HepG2 (cell line): Measurements from ENCODE around the gene FAM222B. TPM values are rescaled to one million over a fixed set of nuclear protein-coding genes. Genes with fewer than 3 reads are reported as not detected.

Experiments
- CREM ChIP-seq, 2 experiments: sonication (generic) in 1 of 2; formaldehyde crosslinking in 1 of 2; IDR thresholded peaks; 2 replicates each; pipeline versions ENCODE4 v1.4.0 to v1.6.1; 2016 to 2020; ENCODE audit warnings: antibody characterized with exemption in 1 of 2, mild to moderate bottlenecking in 1 of 2, missing genetic modification reagents in 1 of 2
- DNMT3B ChIP-seq: conservative IDR thresholded peaks from 2 replicates; pipeline ENCODE4 v1.6.1; 2016; ENCODE audit warnings: missing biosample characterization, control low read depth
- MLXIP ChIP-seq: sonication (generic); formaldehyde crosslinking; IDR thresholded peaks from 2 replicates; pipeline ENCODE4 v1.9.0; 2021; ENCODE audit warnings: missing genetic modification reagents, borderline replicate concordance
- MXD1 ChIP-seq: sonication (generic); formaldehyde crosslinking; IDR thresholded peaks from 2 replicates; pipeline ENCODE4 v1.4.0; 2020; ENCODE audit warnings: mild to moderate bottlenecking, missing genetic modification reagents
- MYNN ChIP-seq: sonication (generic); formaldehyde crosslinking; IDR thresholded peaks from 2 replicates; pipeline ENCODE4 v1.4.0; 2020; ENCODE audit warnings: mild to moderate bottlenecking, low read depth, missing genetic modification reagents
- PRMT3 ChIP-seq: sonication (generic); formaldehyde crosslinking; IDR thresholded peaks from 2 replicates; pipeline ENCODE4 v1.8.1; 2022; ENCODE audit warnings: low read depth, mild to moderate bottlenecking, moderate library complexity, missing genetic modification reagents, borderline replicate concordance
- RAD21 ChIP-seq: fragments of 450-650 bp; formaldehyde crosslinking; IDR thresholded peaks from 2 replicates; pipeline ENCODE4 v1.5.0; 2020; ENCODE audit warnings: mild to moderate bottlenecking
- SKI ChIP-seq: fragments of 450-650 bp; IDR thresholded peaks from one replicate; pipeline ENCODE4 v1.6.1; 2018; ENCODE audit warnings: mild to moderate bottlenecking; ENCODE audit not compliant: partially characterized antibody
- SKIL ChIP-seq: sonication (generic); formaldehyde crosslinking; IDR thresholded peaks from 2 replicates; pipeline ENCODE4 v1.8.0; 2022; ENCODE audit warnings: missing genetic modification reagents, mild to moderate bottlenecking, moderate library complexity, borderline replicate concordance
- THAP8 ChIP-seq: sonication (generic); formaldehyde crosslinking; IDR thresholded peaks from 2 replicates; pipeline ENCODE4 v1.5.1; 2020; ENCODE audit warnings: missing genetic modification reagents, mild to moderate bottlenecking, borderline replicate concordance
- USF2 ChIP-seq, 2 experiments: sonication (generic) in 1 of 2; formaldehyde crosslinking in 1 of 2; IDR thresholded peaks; 2 replicates each; pipeline versions ENCODE4 v1.5.1 to v1.6.1; 2011 to 2020; ENCODE audit warnings: borderline replicate concordance in 1 of 2, low read depth in 1 of 2, low read length in 1 of 2, mild to moderate bottlenecking in 1 of 2, missing genetic modification reagents in 1 of 2, moderate library complexity in 1 of 2
- ZBTB14 ChIP-seq: sonication (generic); formaldehyde crosslinking; IDR thresholded peaks from 2 replicates; pipeline ENCODE4 v1.4.0; 2020; ENCODE audit warnings: missing genetic modification reagents
- ZBTB8A ChIP-seq: sonication (generic); formaldehyde crosslinking; IDR thresholded peaks from 2 replicates; pipeline ENCODE4 v1.4.0; 2020; ENCODE audit warnings: mild to moderate bottlenecking, low read depth, missing genetic modification reagents, borderline replicate concordance
- ZNF512 ChIP-seq: sonication (generic); formaldehyde crosslinking; IDR thresholded peaks from 2 replicates; pipeline ENCODE4 v1.4.0; 2020; ENCODE audit warnings: mild to moderate bottlenecking, missing genetic modification reagents
- ZNF678 ChIP-seq: sonication (generic); formaldehyde crosslinking; IDR thresholded peaks from 2 replicates; pipeline ENCODE4 v1.4.0; 2020; ENCODE audit warnings: mild to moderate bottlenecking, missing genetic modification reagents
- polyA plus RNA-seq, 8 experiments: library from polyadenylated mRNA; depleted of rRNA in 3 of 8; stranded (reverse) in 7 of 8; unstranded in 1 of 8; fragments of >200 nt; fragmentation: Illumina TruSeq in 4 of 8; extraction: Trizol in 4 of 8; gene quantifications; 2 replicates each; pipeline versions ENCODE4 v1.2.1 to v1.2.3, GENCODE V29; 2011 to 2016; ENCODE audit warnings: low read depth in 4 of 8, missing spikeins in 1 of 8, mixed read lengths in 1 of 8; ENCODE audit not compliant: insufficient read depth in 1 of 8
- total RNA-seq, 5 experiments: library from RNA; depleted of rRNA; stranded (reverse); fragments of >200 nt; fragmentation: Illumina TruSeq; extraction: Trizol; gene quantifications; 2 replicates each; pipeline ENCODE4 v1.2.3, GENCODE V29; 2016; ENCODE audit warnings: low read depth in 1 of 5

FAM222B gene
- total and polyA plus RNA-seq, 2 of the 13 experiments (the other 11 are each of a cell fraction or from before 2014, with no cell fraction given), result 3.5 to 7.3 TPM

GRCh38 chr17:28720247-28720996, 122.2 kb downstream of the FAM222B start (continued):
- TF ChIP-seq ZBTB14 (CRISPR knock-in tag), result no peak
- no peak for TF ChIP-seq ZNF678 (CRISPR knock-in tag)
- no peak for TF ChIP-seq PRMT3
- no peak for TF ChIP-seq CREM (IDR thresholded peaks at IDR 0.05)
- TF ChIP-seq CREM (CRISPR knock-in tag; IDR thresholded peaks at IDR 0.05), result no peak
- no peak for TF ChIP-seq THAP8 (CRISPR knock-in tag)
- no peak for TF ChIP-seq MLXIP
- no peak for TF ChIP-seq SKIL (CRISPR knock-in tag)
- TF ChIP-seq SKI, result no peak
- TF ChIP-seq MXD1 (CRISPR knock-in tag), result no peak
- no peak; the same call in 1 of the 2 replicates for TF ChIP-seq RAD21 (CRISPR knock-in tag)
- TF ChIP-seq MYNN (CRISPR knock-in tag), result 0 out of 2 replicates have a peak, but pooled peaks have one; percentile 18
- no peak for TF ChIP-seq ZBTB8A (CRISPR knock-in tag)
- TF ChIP-seq ZNF512 (CRISPR knock-in tag), result no peak
- TF ChIP-seq DNMT3B (CRISPR knock-in tag), result 0 out of 2 replicates have a peak, but pooled peaks have one; percentile 10
- TF ChIP-seq USF2 (IDR thresholded peaks at IDR 0.05; ENCODE audit: low read depth, low read length), result no peak
- no peak for TF ChIP-seq USF2 (CRISPR knock-in tag; IDR thresholded peaks at IDR 0.05; ENCODE audit: borderline replicate concordance)
